H1 (cell line): ENCODE measurements around the gene GRID1. TPM values are rescaled to one million over a fixed set of nuclear protein-coding genes. Genes with fewer than 3 reads are reported as not detected.

Source experiments
- CTCF ChIA-PET: fragments of 300-600 bp; sonication (Branson Sonifier 250); formaldehyde crosslinking; loops from one replicate; lab custom pipeline; 2021; ENCODE audit not compliant: partially characterized antibody; lab: Charles Lee
- POLR2A ChIA-PET: fragments of 300-600 bp; sonication (Branson Sonifier 250); formaldehyde crosslinking; loops from one replicate; lab custom pipeline; 2021; ENCODE audit warnings: inconsistent platforms; ENCODE audit not compliant: partially characterized antibody; lab: Charles Lee
- DNase-seq, 2 experiments: peaks; one replicate each; pipeline versions ENCODE4 v3.0.0 to v3.0.0-alpha.2; 2010 to 2022; ENCODE audit warnings: low spot score in 2 of 2, low read depth in 1 of 2, mixed read lengths in 1 of 2
- FAIRE-seq: peaks from 2 replicates; lab custom pipeline; 2011; peaks lifted over from hg19 to GRCh38; lab: Jason Lieb, UNC
- H2AFZ ChIP-seq: 2 replicates; pipeline ENCODE4 v1.8.1; 2012; ENCODE audit warnings: low read length, inconsistent platforms
- H2AK5ac ChIP-seq: 2 replicates; pipeline ENCODE4 v1.6.1; 2013; ENCODE audit warnings: low read depth, low read length
- H2BK120ac ChIP-seq: replicated peaks from 2 replicates; pipeline ENCODE3; 2013; ENCODE audit warnings: low read depth, low read length, inconsistent platforms
- H2BK12ac ChIP-seq: 2 replicates; pipeline ENCODE4 v1.6.1; 2013; ENCODE audit warnings: low read depth, low read length
- H2BK15ac ChIP-seq: 2 replicates; pipeline ENCODE4 v1.6.1; 2013; ENCODE audit warnings: low read length
- H2BK20ac ChIP-seq: 2 replicates; pipeline ENCODE4 v1.6.1; 2013; ENCODE audit warnings: low read length
- H2BK5ac ChIP-seq: 2 replicates; pipeline ENCODE4 v1.6.1; 2013; ENCODE audit warnings: low read depth, low read length
- H3K14ac ChIP-seq: 2 replicates; pipeline ENCODE4 v1.6.1; 2013; ENCODE audit warnings: inconsistent platforms; ENCODE audit not compliant: insufficient read length
- H3K18ac ChIP-seq: 2 replicates; pipeline ENCODE4 v1.6.1; 2013; ENCODE audit warnings: low read length; ENCODE audit errors: extremely low read depth
- H3K23ac ChIP-seq: 2 replicates; pipeline ENCODE4 v1.6.1; 2013; ENCODE audit warnings: inconsistent platforms; ENCODE audit not compliant: insufficient read length
- H3K23me2 ChIP-seq: 2 replicates; pipeline ENCODE4 v1.6.1; 2013; ENCODE audit warnings: low read depth, low read length
- H3K27ac ChIP-seq: 2 replicates; pipeline ENCODE4 v1.6.1; 2011; ENCODE audit warnings: low read depth, low read length, inconsistent platforms
- H3K27me3 ChIP-seq, 4 experiments: replicated peaks in 1 of 4; 1 replicate in 1 of 4; 2 replicates in 3 of 4; pipeline versions ENCODE4 v1.6.1 to v1.8.1; 2011 to 2013; ENCODE audit warnings: low read length in 3 of 4, mild to moderate bottlenecking in 3 of 4, inconsistent platforms in 2 of 4, mixed read lengths in 2 of 4, moderate library complexity in 1 of 4; ENCODE audit not compliant: control insufficient read depth in 3 of 4, insufficient read depth in 3 of 4; ENCODE audit errors: extremely low read depth in 1 of 4
- H3K36me3 ChIP-seq, 4 experiments: 2 replicates each; pipeline versions ENCODE4 v1.6.1 to v1.8.1; 2011 to 2013; ENCODE audit warnings: mild to moderate bottlenecking in 4 of 4, low read length in 3 of 4, moderate library complexity in 2 of 4, control low read depth in 1 of 4, inconsistent platforms in 1 of 4; ENCODE audit not compliant: insufficient read depth in 4 of 4, control insufficient read depth in 2 of 4
- H3K4ac ChIP-seq: replicated peaks from 2 replicates; pipeline ENCODE3; 2013; ENCODE audit warnings: low read length, low read depth, mixed read lengths, inconsistent platforms; ENCODE audit not compliant: insufficient read length
- H3K4me1 ChIP-seq, 4 experiments: replicated peaks in 1 of 4; 1 replicate in 1 of 4; 2 replicates in 3 of 4; pipeline versions ENCODE4 v1.6.1 to v1.8.1; 2011 to 2013; ENCODE audit warnings: low read length in 3 of 4, inconsistent platforms in 2 of 4, mixed read lengths in 1 of 4; ENCODE audit not compliant: insufficient read depth in 4 of 4, control insufficient read depth in 3 of 4
- H3K4me2 ChIP-seq, 2 experiments: 2 replicates each; pipeline versions ENCODE4 v1.6.1 to v1.8.1; 2011 to 2013; ENCODE audit warnings: low read depth in 2 of 2, low read length in 2 of 2, control low read depth in 1 of 2, inconsistent platforms in 1 of 2, mild to moderate bottlenecking in 1 of 2; ENCODE audit not compliant: insufficient read depth in 1 of 2
- H3K4me3 ChIP-seq, 4 experiments: fragments of 200-600, 300-600 bp in 1 of 4; sonication (generic), shearing (Covaris generic), sonication (Bioruptor Twin) in 1 of 4; 2 replicates each; pipeline versions ENCODE4 v1.5.1 to v1.8.1; 2011 to 2016; ENCODE audit warnings: low read length in 4 of 4, low read depth in 3 of 4, control low read depth in 2 of 4, inconsistent platforms in 2 of 4, mild to moderate bottlenecking in 2 of 4, mixed read lengths in 1 of 4, moderate library complexity in 1 of 4; ENCODE audit not compliant: insufficient read depth in 2 of 4; ENCODE audit errors: extremely low read depth in 1 of 4
- H3K56ac ChIP-seq: replicated peaks from 2 replicates; pipeline ENCODE3; 2013; ENCODE audit warnings: low read depth, mild to moderate bottlenecking, mixed read lengths, low read length, inconsistent platforms; ENCODE audit not compliant: insufficient read length
- H3K79me1 ChIP-seq: 2 replicates; pipeline ENCODE4 v1.6.1; 2013; ENCODE audit warnings: low read depth, low read length, control low read depth
- H3K79me2 ChIP-seq, 2 experiments: 2 replicates each; pipeline versions ENCODE4 v1.6.1 to v1.8.1; 2012 to 2013; ENCODE audit warnings: low read length in 2 of 2, mild to moderate bottlenecking in 2 of 2, inconsistent platforms in 1 of 2; ENCODE audit not compliant: insufficient read depth in 2 of 2, control insufficient read depth in 1 of 2
- H3K9ac ChIP-seq, 4 experiments: replicated peaks in 1 of 4; 1 replicate in 1 of 4; 2 replicates in 3 of 4; pipeline versions ENCODE4 v1.6.1 to v1.8.1; 2011 to 2013; ENCODE audit warnings: low read depth in 3 of 4, low read length in 3 of 4, control low read depth in 2 of 4, mild to moderate bottlenecking in 2 of 4, moderate library complexity in 2 of 4, inconsistent platforms in 1 of 4; ENCODE audit errors: extremely low read depth in 1 of 4
- H3K9me3 ChIP-seq, 2 experiments: 2 replicates each; pipeline versions ENCODE4 v1.6.1 to v1.8.1; 2012 to 2013; ENCODE audit warnings: mild to moderate bottlenecking in 2 of 2, moderate library complexity in 2 of 2, control low read depth in 1 of 2, inconsistent platforms in 1 of 2, low read depth in 1 of 2, low read length in 1 of 2, mixed read lengths in 1 of 2; ENCODE audit not compliant: insufficient read depth in 2 of 2
- H4K20me1 ChIP-seq, 2 experiments: replicated peaks in 1 of 2; 2 replicates each; pipeline versions ENCODE3 to v1.8.1; 2011 to 2013; ENCODE audit warnings: inconsistent platforms in 2 of 2, low read length in 2 of 2, mild to moderate bottlenecking in 1 of 2; ENCODE audit not compliant: insufficient read depth in 2 of 2, control insufficient read depth in 1 of 2
- H4K5ac ChIP-seq: 2 replicates; pipeline ENCODE4 v1.6.1; 2013; ENCODE audit warnings: low read length, low read depth, mixed read lengths, inconsistent platforms; ENCODE audit not compliant: insufficient read length
- H4K8ac ChIP-seq: 2 replicates; pipeline ENCODE4 v1.8.0; 2013; ENCODE audit warnings: mild to moderate bottlenecking, moderate library complexity, low read length, inconsistent platforms; ENCODE audit not compliant: insufficient read depth; ENCODE audit errors: extremely low read depth
- H4K91ac ChIP-seq: replicated peaks from 2 replicates; pipeline ENCODE3; 2013; ENCODE audit warnings: low read length, mixed read lengths, inconsistent platforms; ENCODE audit not compliant: insufficient read length
- BRCA1 ChIP-seq: IDR thresholded peaks from 2 replicates; pipeline ENCODE4 v1.6.1; 2012; ENCODE audit warnings: low read depth, low read length, improper control_type of control experiment
- CHD2 ChIP-seq: IDR thresholded peaks from 2 replicates; pipeline ENCODE4 v1.6.1; 2012; ENCODE audit warnings: low read length, improper control_type of control experiment
- CREB1 ChIP-seq: IDR thresholded peaks from 2 replicates; pipeline ENCODE4 v1.6.1; 2012; ENCODE audit warnings: inconsistent platforms
- EP300 ChIP-seq, 2 experiments: IDR thresholded peaks; 1 replicate in 1 of 2; 2 replicates in 1 of 2; pipeline ENCODE4 v1.6.1; 2011 to 2012; ENCODE audit warnings: low read depth in 2 of 2, low read length in 2 of 2, mild to moderate bottlenecking in 2 of 2, borderline replicate concordance in 1 of 2, inconsistent platforms in 1 of 2, moderate library complexity in 1 of 2
- FOSL1 ChIP-seq: IDR thresholded peaks from 2 replicates; pipeline ENCODE4 v1.6.1; 2011; ENCODE audit warnings: mild to moderate bottlenecking, low read depth, low read length, moderate library complexity; ENCODE audit not compliant: insufficient read depth
- HDAC6 ChIP-seq: IDR thresholded peaks from one replicate; pipeline ENCODE4 v1.7.1; 2012; ENCODE audit warnings: low read depth, mild to moderate bottlenecking, inconsistent platforms, low read length, moderate library complexity
- KDM1A ChIP-seq: fragments of 200-600, 300-600 bp; sonication (generic); IDR thresholded peaks from 2 replicates; pipeline ENCODE4 v1.7.1; 2016; ENCODE audit warnings: mild to moderate bottlenecking, low read length, borderline replicate concordance
- KDM5A ChIP-seq: fragments of 200-600 bp; IDR thresholded peaks from 2 replicates; pipeline ENCODE4 v1.7.1; 2012; ENCODE audit warnings: mild to moderate bottlenecking, low read length, inconsistent platforms, mixed read lengths
- RXRA ChIP-seq: IDR thresholded peaks from 2 replicates; pipeline ENCODE4 v1.6.1; 2011; ENCODE audit warnings: low read depth, mild to moderate bottlenecking, low read length, moderate library complexity; ENCODE audit not compliant: insufficient read depth
- SIN3A ChIP-seq, 2 experiments: IDR thresholded peaks in 1 of 2; conservative IDR thresholded peaks in 1 of 2; 2 replicates each; pipeline ENCODE4 v1.6.1; 2011 to 2012; ENCODE audit warnings: low read length in 2 of 2, improper control_type of control experiment in 1 of 2, low read depth in 1 of 2, mild to moderate bottlenecking in 1 of 2
- SP4 ChIP-seq: IDR thresholded peaks from 2 replicates; pipeline ENCODE4 v1.6.1; 2012; ENCODE audit warnings: low read length, inconsistent platforms
- SUZ12 ChIP-seq: fragments of 200-600 bp; sonication (generic); IDR thresholded peaks from 2 replicates; pipeline ENCODE4 v1.6.1; 2012; ENCODE audit warnings: mild to moderate bottlenecking, inconsistent platforms, low read length, moderate library complexity, mixed read lengths
- TAF7 ChIP-seq: optimal IDR thresholded peaks from 2 replicates; pipeline ENCODE3; 2011; ENCODE audit warnings: low read depth, mild to moderate bottlenecking, inconsistent platforms, low read length, moderate library complexity, borderline replicate concordance
- WGBS, 2 experiments: shearing (Covaris generic) in 1 of 2; methylation state at CpG; one replicate each; pipeline versions ENCODE4 v1.1.6 to v1.1.7; 2013 to 2015; ENCODE audit warnings: low lambda C conversion rate in 2 of 2, mixed read lengths in 2 of 2, inconsistent platforms in 1 of 2, low coverage in 1 of 2, missing lambda C conversion rate in 1 of 2; ENCODE audit not compliant: insufficient replicate concordance in 2 of 2, insufficient coverage in 1 of 2, insufficient read length in 1 of 2; ENCODE audit errors: extremely low coverage in 1 of 2, missing lambda C conversion rate in 1 of 2; 5-methylcytosine and 5-hydroxymethylcytosine counted together
- polyA plus RNA-seq, 7 experiments: library from polyadenylated mRNA; depleted of rRNA in 3 of 7; stranded (reverse) in 5 of 7; unstranded in 2 of 7; fragments of >200 nt in 5 of 7; fragments of 200-250 nt in 2 of 7; gene quantifications; 1 replicate in 5 of 7; 2 replicates in 1 of 7; 4 replicates in 1 of 7; pipeline versions ENCODE4 v1.2.1 to v1.2.3, GENCODE V29; 2011 to 2013; ENCODE audit warnings: missing spikeins in 2 of 7, mixed read lengths in 2 of 7
- total RNA-seq: library from RNA; stranded (reverse); fragmentation: NEBNext Ultra II Directional; extraction: Animal tissue kit (Norgen Biotek cat#: 25700); gene quantifications from 2 replicates; pipeline ENCODE4 v1.2.1, GENCODE V29; 2021
- TF ChIP-seq, protein P1 (sequence below): IDR thresholded peaks from 2 replicates; pipeline ENCODE4 v1.6.1; 2011; ENCODE audit warnings: low read length, improper control_type of control experiment

GRID1 gene
- total and polyA plus RNA-seq, 2 of the 8 experiments (the other 6 are each of a cell fraction or from before 2014, with no cell fraction given), result 0.22 to 0.30 TPM

GRCh38 chr10:86075512-86075911 lies 291.1 kb downstream of the GRID1 start:
- ChIA-PET CTCF (no interaction called here), POLR2A (no interaction called here)
- Histone ChIP-seq H2AK5ac (no peak overlapping the region), H3K14ac (no peak overlapping the region), H4K8ac (no peak overlapping the region), H3K56ac (no peak overlapping the region), H3K4me3 (no peak overlapping the region), H3K4ac (no peak overlapping the region), H2BK5ac (no peak overlapping the region), H3K9me3 (no peaks in the 10 kb centered on the region), H3K4me2 (no peak overlapping the region), H2AFZ (no peak overlapping the region), H3K27ac (no peak overlapping the region), H3K23ac (no peak overlapping the region), H3K18ac (no peak overlapping the region), H3K23me2 (no peaks in the 10 kb centered on the region), H4K91ac (no peak overlapping the region), H3K36me3 (no peaks in the 10 kb centered on the region), H3K9ac (no peak overlapping the region), H2BK15ac (no peak overlapping the region), H4K5ac (no peak overlapping the region), H2BK20ac (no peak overlapping the region), H4K20me1 (no peaks in the 10 kb centered on the region), H3K79me1 (no peaks in the 10 kb centered on the region), H2BK12ac (no peak overlapping the region), H3K27me3 (no peaks in the 10 kb centered on the region), H3K4me1 (peaks cover 0 to 8% (median 5%) of the 10 kb centered on the region in 4 experiments; a peak in 4 of 7 replicates), H2BK120ac (no peak overlapping the region), H3K79me2 (no peaks in the 10 kb centered on the region)
- WGBS, 2 experiments, result 88% methylated on average over 3 of the region's 3 CpGs; no CpG with 5 or more reads in 1 of the 2 experiments
- no peak for FAIRE-seq
- DNase-seq, result no peak
- no peak for TF ChIP-seq BRCA1
- no peak for TF ChIP-seq CHD2
- no peak for TF ChIP-seq TAF7
- TF ChIP-seq KDM5A, result no peak
- no peak for TF ChIP-seq SP4
- no peak for TF ChIP-seq KDM1A
- no peak for TF ChIP-seq RXRA
- TF ChIP-seq FOSL1, result no peak
- no peak for TF ChIP-seq SUZ12
- no peak for TF ChIP-seq EP300 (IDR thresholded peaks at IDR 0.05; ENCODE audit: borderline replicate concordance in 1 of 2, low read depth in 2 of 2, low read length in 2 of 2)
- TF ChIP-seq CREB1, result no peak
- no peak for TF ChIP-seq HDAC6
- TF ChIP-seq, protein P1, sequence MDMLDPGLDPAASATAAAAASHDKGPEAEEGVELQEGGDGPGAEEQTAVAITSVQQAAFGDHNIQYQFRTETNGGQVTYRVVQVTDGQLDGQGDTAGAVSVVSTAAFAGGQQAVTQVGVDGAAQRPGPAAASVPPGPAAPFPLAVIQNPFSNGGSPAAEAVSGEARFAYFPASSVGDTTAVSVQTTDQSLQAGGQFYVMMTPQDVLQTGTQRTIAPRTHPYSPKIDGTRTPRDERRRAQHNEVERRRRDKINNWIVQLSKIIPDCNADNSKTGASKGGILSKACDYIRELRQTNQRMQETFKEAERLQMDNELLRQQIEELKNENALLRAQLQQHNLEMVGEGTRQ, result no peak
- TF ChIP-seq SIN3A (conservative IDR thresholded peaks at IDR 0.05 in 1 of 2, IDR thresholded peaks at IDR 0.05 in 1 of 2; ENCODE audit: low read depth in 1 of 2, low read length in 2 of 2), result no peak
